IPS DF 19.7 (cell line): ENCODE measurements around the gene EDEM3.
"Not testable (repeated sequence)": the region's sequence is repeated elsewhere in the genome, so short reads cannot be mapped to it uniquely, and the experiment has no call there.

Experiments used
- DNase-seq: peaks from one replicate; pipeline ENCODE4 v3.0.0-alpha.2; 2013; ENCODE audit warnings: low read depth, low spot score

The EDEM3 gene

GRCh38 chr1:184770181-184770979, 15.7 kb upstream of the EDEM3 start:
- DNase-seq = no peak

GRCh38 chr1:184769241-184769640, 14.6 kb upstream of the EDEM3 start:
- no peak for DNase-seq

GRCh38 chr1:184768467-184768866, 13.8 kb upstream of the EDEM3 start:
- DNase-seq = no peak

- DNase-seq = no peak
These were observed 12.9 kb upstream of the EDEM3 start for GRCh38 chr1:184767591-184767990.

GRCh38 chr1:184764483-184764882, 9.8 kb upstream of the EDEM3 start:
- no peak for DNase-seq

GRCh38 chr1:184763520-184763919, 8.9 kb upstream of the EDEM3 start:
- DNase-seq = not testable (repeated sequence)

- DNase-seq = no peak
These were observed 7.4 kb upstream of the EDEM3 start for GRCh38 chr1:184761969-184762485.

GRCh38 chr1:184759651-184760050, 5.0 kb upstream of the EDEM3 start:
- no peak for DNase-seq

- DNase-seq = no peak
These were observed 4.5 kb upstream of the EDEM3 start for GRCh38 chr1:184759112-184759511.

GRCh38 chr1:184757891-184758290, 3.2 kb upstream of the EDEM3 start:
- DNase-seq = no peak

- DNase-seq = no peak
These were observed 2.7 kb upstream of the EDEM3 start for GRCh38 chr1:184757406-184757805.

- no peak for DNase-seq
These were observed 788 bp upstream of the EDEM3 start for GRCh38 chr1:184755226-184756065.

GRCh38 chr1:184753608-184754475, 816 bp downstream of the EDEM3 start:
- no peak for DNase-seq

GRCh38 chr1:184753117-184753516, 1.5 kb downstream of the EDEM3 start:
- DNase-seq = no peak

- no peak for DNase-seq
These were observed 2.0 kb downstream of the EDEM3 start for GRCh38 chr1:184752656-184753055.

GRCh38 chr1:184748740-184749139, 5.9 kb downstream of the EDEM3 start:
- DNase-seq = no peak

GRCh38 chr1:184747089-184747955, 7.3 kb downstream of the EDEM3 start:
- DNase-seq = no peak

- no peak for DNase-seq
These were observed 8.6 kb downstream of the EDEM3 start for GRCh38 chr1:184745929-184746638.

- DNase-seq = no peak
These were observed 9.5 kb downstream of the EDEM3 start for GRCh38 chr1:184745110-184745509.
